ENCODE data around the gene MORN3. TPM values are rescaled to one million over a fixed set of nuclear protein-coding genes. Genes with fewer than 3 reads are reported as not detected.
"Not testable (repeated sequence)": the region's sequence is repeated elsewhere in the genome, so short reads cannot be mapped to it uniquely, and the experiment has no call there.

Gene MORN3
- total RNA-seq, 1 experiment from 2014 or later: 0.72 TPM

DNA sequence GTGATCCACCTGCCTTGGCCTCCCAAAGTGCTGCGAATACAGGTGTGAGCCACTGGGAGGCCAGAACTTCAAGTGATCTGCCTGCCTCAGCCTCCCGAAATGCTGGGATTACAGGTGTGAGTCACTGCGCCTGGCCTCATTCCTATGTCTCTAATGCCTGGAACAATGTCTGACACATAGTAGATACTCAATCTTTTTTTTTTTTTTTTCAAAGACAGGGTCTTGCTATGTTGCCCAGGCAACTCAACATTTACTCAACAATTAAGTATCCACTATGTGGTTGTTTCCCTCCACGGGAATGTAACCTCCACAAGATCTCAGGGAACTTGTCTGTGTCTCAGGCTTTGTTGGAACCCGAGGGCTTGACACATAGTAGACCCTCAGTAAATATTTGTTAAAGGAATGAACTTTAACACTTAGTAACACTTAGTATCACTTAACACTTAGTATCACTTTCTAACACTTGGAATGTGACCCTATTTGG lies 40.1 kb upstream of the MORN3 start:
- intact Hi-C loops (cut with micrococcal nuclease; ENCODE audit: unreplicated experiment): no loop called here
- ATAC-seq (no peak), DNase-seq (ENCODE audit: low read depth, low spot score) (no peak)
- Histone ChIP-seq H3K9me3 (ENCODE audit: control insufficient read depth, insufficient read depth, low read depth, low read length) (no peaks in the 10 kb centered on the region), H3K4me1 (ENCODE audit: control insufficient read depth, insufficient read depth, low read length) (peaks cover 11% of the 10 kb centered on the region; the same call in 1 of the 2 replicates), H3K36me3 (ENCODE audit: control insufficient read depth, insufficient read depth, low read length) (0 out of 2 replicates have a peak, but pooled peaks cover 3% of the 10 kb centered on the region), H3K4me3 (ENCODE audit: low read depth in 2 of 2, low read length in 2 of 2) (no peak overlapping the region), H3K27ac (ENCODE audit: low read length) (no peak overlapping the region), H3K27me3 (ENCODE audit: control insufficient read depth, insufficient read depth, low read length) (no peaks in the 10 kb centered on the region)
- BruUV-seq (replicated peaks): no TSS peak
- ChIA-PET POLR2A (interaction anchor here (0.6 kb wide), 1 partner anchor 182 kb away, joined by 3 read pairs; no protein-coding TSS in a partner anchor), CTCF (no interaction called here)
- TF ChIP-seq, protein P1, sequence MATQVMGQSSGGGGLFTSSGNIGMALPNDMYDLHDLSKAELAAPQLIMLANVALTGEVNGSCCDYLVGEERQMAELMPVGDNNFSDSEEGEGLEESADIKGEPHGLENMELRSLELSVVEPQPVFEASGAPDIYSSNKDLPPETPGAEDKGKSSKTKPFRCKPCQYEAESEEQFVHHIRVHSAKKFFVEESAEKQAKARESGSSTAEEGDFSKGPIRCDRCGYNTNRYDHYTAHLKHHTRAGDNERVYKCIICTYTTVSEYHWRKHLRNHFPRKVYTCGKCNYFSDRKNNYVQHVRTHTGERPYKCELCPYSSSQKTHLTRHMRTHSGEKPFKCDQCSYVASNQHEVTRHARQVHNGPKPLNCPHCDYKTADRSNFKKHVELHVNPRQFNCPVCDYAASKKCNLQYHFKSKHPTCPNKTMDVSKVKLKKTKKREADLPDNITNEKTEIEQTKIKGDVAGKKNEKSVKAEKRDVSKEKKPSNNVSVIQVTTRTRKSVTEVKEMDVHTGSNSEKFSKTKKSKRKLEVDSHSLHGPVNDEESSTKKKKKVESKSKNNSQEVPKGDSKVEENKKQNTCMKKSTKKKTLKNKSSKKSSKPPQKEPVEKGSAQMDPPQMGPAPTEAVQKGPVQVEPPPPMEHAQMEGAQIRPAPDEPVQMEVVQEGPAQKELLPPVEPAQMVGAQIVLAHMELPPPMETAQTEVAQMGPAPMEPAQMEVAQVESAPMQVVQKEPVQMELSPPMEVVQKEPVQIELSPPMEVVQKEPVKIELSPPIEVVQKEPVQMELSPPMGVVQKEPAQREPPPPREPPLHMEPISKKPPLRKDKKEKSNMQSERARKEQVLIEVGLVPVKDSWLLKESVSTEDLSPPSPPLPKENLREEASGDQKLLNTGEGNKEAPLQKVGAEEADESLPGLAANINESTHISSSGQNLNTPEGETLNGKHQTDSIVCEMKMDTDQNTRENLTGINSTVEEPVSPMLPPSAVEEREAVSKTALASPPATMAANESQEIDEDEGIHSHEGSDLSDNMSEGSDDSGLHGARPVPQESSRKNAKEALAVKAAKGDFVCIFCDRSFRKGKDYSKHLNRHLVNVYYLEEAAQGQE (IDR thresholded peaks at IDR 0.05; ENCODE audit: insufficient read depth in 1 of 2, low read depth in 2 of 2, low read length in 1 of 2): no peak
- TF ChIP-seq POLR2AphosphoS5 (IDR thresholded peaks at IDR 0.05; ENCODE audit: low read depth, low read length): no peak
- TF ChIP-seq, protein P2, sequence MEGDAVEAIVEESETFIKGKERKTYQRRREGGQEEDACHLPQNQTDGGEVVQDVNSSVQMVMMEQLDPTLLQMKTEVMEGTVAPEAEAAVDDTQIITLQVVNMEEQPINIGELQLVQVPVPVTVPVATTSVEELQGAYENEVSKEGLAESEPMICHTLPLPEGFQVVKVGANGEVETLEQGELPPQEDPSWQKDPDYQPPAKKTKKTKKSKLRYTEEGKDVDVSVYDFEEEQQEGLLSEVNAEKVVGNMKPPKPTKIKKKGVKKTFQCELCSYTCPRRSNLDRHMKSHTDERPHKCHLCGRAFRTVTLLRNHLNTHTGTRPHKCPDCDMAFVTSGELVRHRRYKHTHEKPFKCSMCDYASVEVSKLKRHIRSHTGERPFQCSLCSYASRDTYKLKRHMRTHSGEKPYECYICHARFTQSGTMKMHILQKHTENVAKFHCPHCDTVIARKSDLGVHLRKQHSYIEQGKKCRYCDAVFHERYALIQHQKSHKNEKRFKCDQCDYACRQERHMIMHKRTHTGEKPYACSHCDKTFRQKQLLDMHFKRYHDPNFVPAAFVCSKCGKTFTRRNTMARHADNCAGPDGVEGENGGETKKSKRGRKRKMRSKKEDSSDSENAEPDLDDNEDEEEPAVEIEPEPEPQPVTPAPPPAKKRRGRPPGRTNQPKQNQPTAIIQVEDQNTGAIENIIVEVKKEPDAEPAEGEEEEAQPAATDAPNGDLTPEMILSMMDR (IDR thresholded peaks at IDR 0.05): no peak
- no peak for TF ChIP-seq TCF7L2 (IDR thresholded peaks at IDR 0.05; ENCODE audit: low read depth, low read length)
- TF ChIP-seq SIN3A (IDR thresholded peaks at IDR 0.05; ENCODE audit: borderline replicate concordance, insufficient read depth, low read depth, low read length): no peak
- in situ Hi-C loops (cut with HindIII; ENCODE audit: low pct_unique_long_range_greater_than_20kb, low sequenced_read_pairs): no loop called here

DNA sequence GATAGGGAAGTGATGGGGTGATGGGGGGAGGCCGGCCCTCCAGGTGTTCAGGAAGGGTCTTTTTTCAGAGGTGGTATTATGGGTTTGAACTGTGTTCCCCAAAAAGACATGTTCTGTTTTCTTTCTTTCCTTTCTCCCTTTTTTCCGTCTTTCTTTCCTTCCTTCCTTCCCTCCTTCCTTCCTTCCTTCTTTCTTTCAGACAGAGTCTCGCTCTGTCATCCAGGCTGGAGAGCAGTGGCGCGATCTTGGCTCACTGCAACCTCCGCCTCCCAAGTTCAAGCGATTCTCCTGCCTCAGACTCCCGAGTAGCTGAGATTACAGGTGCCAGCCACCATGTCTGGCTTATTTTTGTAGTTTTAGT lies 39.6 kb upstream of the MORN3 start:
- peaks cover 11% of the 10 kb centered on the region; the same call in 1 of the 2 replicates for H3K4me1 ChIP-seq (ENCODE audit: control insufficient read depth, insufficient read depth, low read length)
- POLR2A ChIA-PET; in situ Hi-C loops (cut with HindIII; ENCODE audit: low pct_unique_long_range_greater_than_20kb, low sequenced_read_pairs); CTCF ChIA-PET; DNase-seq (ENCODE audit: low read depth, low spot score); intact Hi-C loops (cut with micrococcal nuclease; ENCODE audit: unreplicated experiment); BruUV-seq (replicated peaks); ATAC-seq; H3K27ac ChIP-seq (ENCODE audit: low read length); H3K27me3 ChIP-seq (ENCODE audit: control insufficient read depth, insufficient read depth, low read length); H3K9me3 ChIP-seq (ENCODE audit: control insufficient read depth, insufficient read depth, low read depth, low read length); H3K4me3 ChIP-seq (ENCODE audit: low read depth in 2 of 2, low read length in 2 of 2); H3K36me3 ChIP-seq (ENCODE audit: control insufficient read depth, insufficient read depth, low read length): not testable (repeated sequence)

DNA sequence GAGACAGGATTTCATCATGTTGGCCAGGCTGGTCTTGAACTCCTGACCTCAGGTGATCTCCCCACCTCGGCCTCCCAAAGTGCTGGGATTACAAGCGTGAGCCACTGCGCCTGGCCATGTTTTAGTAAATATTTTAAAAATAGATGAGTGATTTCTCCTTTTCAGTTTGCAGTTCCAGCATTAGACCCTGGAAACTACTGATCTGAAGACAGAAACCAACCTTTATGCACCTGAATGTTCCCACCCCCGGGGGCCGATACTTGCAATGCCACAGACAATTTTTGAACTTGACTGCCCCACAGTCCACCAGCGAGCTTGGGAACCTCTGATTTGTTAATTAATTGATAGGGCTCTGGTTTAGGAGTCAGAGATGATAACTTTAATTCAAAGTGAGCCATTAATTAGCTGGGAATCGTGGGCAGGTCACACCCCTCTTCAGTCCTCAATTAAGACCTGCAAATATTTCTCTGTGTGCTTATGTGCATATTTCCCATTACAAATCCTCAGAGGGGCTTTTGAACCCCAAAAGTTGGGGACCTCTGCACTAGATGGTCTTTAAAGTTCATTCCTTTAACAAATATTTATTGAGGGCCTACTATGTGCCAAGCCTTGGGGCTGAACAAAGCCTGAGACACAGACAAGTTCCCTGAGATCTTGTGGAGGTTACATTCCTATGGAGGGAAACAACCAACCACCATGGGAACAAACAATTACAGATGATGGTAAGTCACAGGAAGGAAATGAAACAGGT lies 39.0 kb upstream of the MORN3 start:
- intact Hi-C loops (cut with micrococcal nuclease; ENCODE audit: unreplicated experiment): no loop called here
- no TSS peak for BruUV-seq (replicated peaks)
- POLR2A ChIA-PET: no interaction called here

More for the DNA sequence above, 39.0 kb upstream of the MORN3 start:
- Histone ChIP-seq H3K4me3 (ENCODE audit: low read depth in 2 of 2, low read length in 2 of 2) (no peak overlapping the region), H3K27ac (ENCODE audit: low read length) (no peak overlapping the region), H3K27me3 (ENCODE audit: control insufficient read depth, insufficient read depth, low read length) (no peaks in the 10 kb centered on the region), H3K36me3 (ENCODE audit: control insufficient read depth, insufficient read depth, low read length) (0 out of 2 replicates have a peak, but pooled peaks cover 3% of the 10 kb centered on the region), H3K4me1 (ENCODE audit: control insufficient read depth, insufficient read depth, low read length) (peaks cover 6% of the 10 kb centered on the region; the same call in 1 of the 2 replicates), H3K9me3 (ENCODE audit: control insufficient read depth, insufficient read depth, low read depth, low read length) (no peaks in the 10 kb centered on the region)
- CTCF ChIA-PET: interaction anchor here (1.0 kb wide), 1 partner anchor 9 kb away, joined by 6 read pairs; no protein-coding TSS in a partner anchor
- in situ Hi-C loops (cut with HindIII; ENCODE audit: low pct_unique_long_range_greater_than_20kb, low sequenced_read_pairs): no loop called here
- TF ChIP-seq SIN3A (IDR thresholded peaks at IDR 0.05; ENCODE audit: borderline replicate concordance, insufficient read depth, low read depth, low read length) (no peak), TCF7L2 (IDR thresholded peaks at IDR 0.05; ENCODE audit: low read depth, low read length) (no peak), POLR2AphosphoS5 (IDR thresholded peaks at IDR 0.05; ENCODE audit: low read depth, low read length) (no peak)
- TF ChIP-seq, protein P2 (IDR thresholded peaks at IDR 0.05): no peak
- TF ChIP-seq, protein P1 (IDR thresholded peaks at IDR 0.05; ENCODE audit: insufficient read depth in 1 of 2, low read depth in 2 of 2, low read length in 1 of 2): no peak
- DNase-seq (ENCODE audit: low read depth, low spot score) (no peak), ATAC-seq (no peak)

Data from Panc1 (cell line).